Erythroblast (primary cell): ENCODE results near the gene RUNDC3A.

ENCODE experiments used
- GATA1 ChIP-seq: IDR thresholded peaks from 2 replicates; pipeline ENCODE4 v1.6.1; 2011; ENCODE audit warnings: low read depth, mild to moderate bottlenecking, control low read depth, low read length, moderate library complexity
- POLR2A ChIP-seq: IDR thresholded peaks from 2 replicates; pipeline ENCODE4 v1.6.1; 2011; ENCODE audit warnings: mild to moderate bottlenecking, low read length

DNA sequence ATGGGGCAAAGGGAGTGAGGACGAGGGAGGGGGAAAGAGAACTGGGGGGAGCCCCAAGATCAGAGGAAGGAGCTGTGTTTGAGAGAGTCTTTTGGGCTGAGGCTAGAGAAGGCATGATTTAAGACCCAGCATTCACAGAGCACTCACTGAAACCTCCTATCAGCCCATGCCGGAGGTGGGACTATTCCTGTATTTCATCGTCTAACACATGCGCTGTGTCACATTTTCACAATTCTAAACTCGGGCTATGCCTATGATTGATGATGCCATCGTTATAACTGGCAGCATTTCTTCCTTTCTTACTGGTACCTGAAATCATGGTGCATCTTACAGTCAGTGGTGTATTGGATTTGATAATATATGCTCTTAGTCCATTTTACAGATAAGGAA is 51.7 kb downstream of the RUNDC3A start:
- TF ChIP-seq POLR2A (no peak), GATA1 (no peak)
